ENCODE data around the gene WAPL.

DNA sequence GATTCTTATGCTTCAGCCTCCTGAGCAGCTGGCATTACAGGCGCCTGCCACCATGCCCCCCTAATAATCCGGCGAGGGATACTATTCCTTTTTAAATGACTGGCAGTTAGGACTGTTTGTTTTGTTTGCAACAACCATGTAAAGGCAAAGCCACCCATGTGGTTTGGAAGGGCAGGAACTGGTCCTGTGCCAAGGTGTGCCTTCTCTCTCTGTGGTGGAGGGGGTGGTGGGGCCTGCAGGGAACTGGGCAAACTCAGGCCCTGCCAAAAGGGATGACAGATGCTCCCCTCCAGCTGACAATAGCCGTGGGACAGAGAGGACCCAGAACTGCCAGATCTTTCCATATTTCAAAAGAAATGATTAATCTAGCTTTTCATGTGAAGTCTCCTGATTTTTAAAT, 23.5 kb upstream of the WAPL start:
- TF ChIP-seq, protein P1, sequence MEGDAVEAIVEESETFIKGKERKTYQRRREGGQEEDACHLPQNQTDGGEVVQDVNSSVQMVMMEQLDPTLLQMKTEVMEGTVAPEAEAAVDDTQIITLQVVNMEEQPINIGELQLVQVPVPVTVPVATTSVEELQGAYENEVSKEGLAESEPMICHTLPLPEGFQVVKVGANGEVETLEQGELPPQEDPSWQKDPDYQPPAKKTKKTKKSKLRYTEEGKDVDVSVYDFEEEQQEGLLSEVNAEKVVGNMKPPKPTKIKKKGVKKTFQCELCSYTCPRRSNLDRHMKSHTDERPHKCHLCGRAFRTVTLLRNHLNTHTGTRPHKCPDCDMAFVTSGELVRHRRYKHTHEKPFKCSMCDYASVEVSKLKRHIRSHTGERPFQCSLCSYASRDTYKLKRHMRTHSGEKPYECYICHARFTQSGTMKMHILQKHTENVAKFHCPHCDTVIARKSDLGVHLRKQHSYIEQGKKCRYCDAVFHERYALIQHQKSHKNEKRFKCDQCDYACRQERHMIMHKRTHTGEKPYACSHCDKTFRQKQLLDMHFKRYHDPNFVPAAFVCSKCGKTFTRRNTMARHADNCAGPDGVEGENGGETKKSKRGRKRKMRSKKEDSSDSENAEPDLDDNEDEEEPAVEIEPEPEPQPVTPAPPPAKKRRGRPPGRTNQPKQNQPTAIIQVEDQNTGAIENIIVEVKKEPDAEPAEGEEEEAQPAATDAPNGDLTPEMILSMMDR (IDR thresholded peaks at IDR 0.05): no peak
- no peak for TF ChIP-seq POLR2A (IDR thresholded peaks at IDR 0.05)

Data from right lobe of liver (tissue), 4 donors.